Lower leg skin (tissue), 3 donors: ENCODE results near the gene RHO.

Source experiments
- POLR2A ChIP-seq, 2 donors: fragments of 450-650 bp; IDR thresholded peaks; one replicate each; pipeline ENCODE4 v1.6.1; 2016 to 2017; ENCODE audit warnings: antibody characterized with exemption in 2 of 2, mild to moderate bottlenecking in 1 of 2, moderate library complexity in 1 of 2
- TF ChIP-seq, protein P1 (sequence below), 3 donors: fragments of 450-650 bp; IDR thresholded peaks; one replicate each; pipeline ENCODE4 v1.5.1; 2016; ENCODE audit warnings: antibody characterized with exemption in 3 of 3, mild to moderate bottlenecking in 3 of 3, moderate library complexity in 2 of 3

DNA sequence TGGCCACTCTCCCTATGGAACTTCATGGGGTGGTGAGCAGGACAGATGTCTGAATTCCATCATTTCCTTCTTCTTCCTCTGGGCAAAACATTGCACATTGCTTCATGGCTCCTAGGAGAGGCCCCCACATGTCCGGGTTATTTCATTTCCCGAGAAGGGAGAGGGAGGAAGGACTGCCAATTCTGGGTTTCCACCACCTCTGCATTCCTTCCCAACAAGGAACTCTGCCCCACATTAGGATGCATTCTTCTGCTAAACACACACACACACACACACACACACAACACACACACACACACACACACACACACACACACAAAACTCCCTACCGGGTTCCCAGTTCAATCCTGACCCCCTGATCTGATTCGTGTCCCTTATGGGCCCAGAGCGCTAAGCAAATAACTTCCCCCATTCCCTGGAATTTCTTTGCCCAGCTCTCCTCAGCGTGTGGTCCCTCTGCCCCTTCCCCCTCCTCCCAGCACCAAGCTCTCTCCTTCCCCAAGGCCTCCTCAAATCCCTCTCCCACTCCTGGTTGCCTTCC lies 1.9 kb downstream of the RHO start:
- TF ChIP-seq, protein P1, sequence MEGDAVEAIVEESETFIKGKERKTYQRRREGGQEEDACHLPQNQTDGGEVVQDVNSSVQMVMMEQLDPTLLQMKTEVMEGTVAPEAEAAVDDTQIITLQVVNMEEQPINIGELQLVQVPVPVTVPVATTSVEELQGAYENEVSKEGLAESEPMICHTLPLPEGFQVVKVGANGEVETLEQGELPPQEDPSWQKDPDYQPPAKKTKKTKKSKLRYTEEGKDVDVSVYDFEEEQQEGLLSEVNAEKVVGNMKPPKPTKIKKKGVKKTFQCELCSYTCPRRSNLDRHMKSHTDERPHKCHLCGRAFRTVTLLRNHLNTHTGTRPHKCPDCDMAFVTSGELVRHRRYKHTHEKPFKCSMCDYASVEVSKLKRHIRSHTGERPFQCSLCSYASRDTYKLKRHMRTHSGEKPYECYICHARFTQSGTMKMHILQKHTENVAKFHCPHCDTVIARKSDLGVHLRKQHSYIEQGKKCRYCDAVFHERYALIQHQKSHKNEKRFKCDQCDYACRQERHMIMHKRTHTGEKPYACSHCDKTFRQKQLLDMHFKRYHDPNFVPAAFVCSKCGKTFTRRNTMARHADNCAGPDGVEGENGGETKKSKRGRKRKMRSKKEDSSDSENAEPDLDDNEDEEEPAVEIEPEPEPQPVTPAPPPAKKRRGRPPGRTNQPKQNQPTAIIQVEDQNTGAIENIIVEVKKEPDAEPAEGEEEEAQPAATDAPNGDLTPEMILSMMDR (IDR thresholded peaks at IDR 0.05), result no peak
- TF ChIP-seq POLR2A (IDR thresholded peaks at IDR 0.05), result no peak
